ENCODE results near the gene IL17REL. TPM values are rescaled to one million over a fixed set of nuclear protein-coding genes. Genes with fewer than 3 reads are reported as not detected.
"Not testable (repeated sequence)": the region's sequence is repeated elsewhere in the genome, so short reads cannot be mapped to it uniquely, and the experiment has no call there.

The IL17REL gene
- total RNA-seq, 1 donor from 2014 or later, result not detected

DNA sequence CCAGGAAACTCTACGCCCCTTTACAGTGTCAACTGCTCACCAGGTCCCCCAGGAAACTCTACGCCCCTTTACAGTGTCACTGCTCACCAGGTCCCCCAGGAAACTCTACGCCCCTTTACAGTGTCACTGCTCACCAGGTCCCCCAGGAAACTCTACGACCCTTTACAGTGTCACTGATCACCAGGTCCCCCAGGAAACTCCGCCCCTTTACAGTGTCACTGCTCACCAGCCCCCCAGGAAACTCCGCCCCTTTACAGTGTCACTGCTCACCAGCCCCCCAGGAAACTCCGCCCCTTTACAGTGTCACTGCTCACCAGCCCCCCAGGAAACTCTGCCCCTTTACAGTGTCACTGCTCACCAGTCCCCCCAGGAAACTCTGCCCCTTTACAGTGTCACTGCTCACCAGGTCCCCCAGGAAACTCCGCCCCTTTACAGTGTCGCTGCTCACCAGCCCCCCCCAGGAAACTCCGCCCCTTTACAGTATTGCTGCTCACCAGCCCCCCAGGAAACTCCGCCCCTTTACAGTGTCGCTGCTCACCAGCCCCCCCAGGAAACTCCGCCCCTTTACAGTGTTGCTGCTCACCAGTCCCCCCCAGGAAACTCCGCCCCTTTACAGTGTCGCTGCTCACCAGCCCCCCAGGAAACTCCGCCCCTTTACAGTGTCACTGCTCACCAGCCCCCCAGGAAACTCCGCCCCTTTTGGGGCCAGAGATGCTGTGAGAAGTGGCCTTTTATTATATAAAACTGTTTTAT, 67.3 kb downstream of the IL17REL start:
- not testable (repeated sequence) for DNase-seq (ENCODE audit: low spot score)

Other genes with a start within 250 kb of the IL17REL start
- gene BRD1, start 184.9 kb downstream of the IL17REL start, total RNA-seq (ENCODE audit: insufficient read depth, low replicate concordance), result 30.6 TPM
- 10.8 TPM for gene ZBED4, start 158.9 kb downstream of the IL17REL start, total RNA-seq (ENCODE audit: insufficient read depth, low replicate concordance)
- 13.7 TPM for gene ALG12, start 94.3 kb downstream of the IL17REL start, total RNA-seq (ENCODE audit: insufficient read depth, low replicate concordance)
- 23.8 TPM for gene CRELD2, start 94.1 kb downstream of the IL17REL start, total RNA-seq (ENCODE audit: insufficient read depth, low replicate concordance)
- 11.6 TPM for gene PIM3, start 52.0 kb downstream of the IL17REL start, total RNA-seq (ENCODE audit: insufficient read depth, low replicate concordance)
- gene TTLL8, start 45.5 kb upstream of the IL17REL start, total RNA-seq (ENCODE audit: insufficient read depth, low replicate concordance), result not detected
- gene MLC1, start 72.7 kb upstream of the IL17REL start, total RNA-seq (ENCODE audit: insufficient read depth, low replicate concordance), result 0.24 TPM
- gene MOV10L1, start 77.2 kb upstream of the IL17REL start, total RNA-seq (ENCODE audit: insufficient read depth, low replicate concordance), result 4.8 TPM
- gene PANX2, start 158.0 kb upstream of the IL17REL start, total RNA-seq (ENCODE audit: insufficient read depth, low replicate concordance), result 0.96 TPM
- 20.5 TPM for gene TRABD, start 173.1 kb upstream of the IL17REL start, total RNA-seq (ENCODE audit: insufficient read depth, low replicate concordance)
- gene SELENOO, start 188.2 kb upstream of the IL17REL start, total RNA-seq (ENCODE audit: insufficient read depth, low replicate concordance), result 6.3 TPM
- 30.3 TPM for gene TUBGCP6, start 232.3 kb upstream of the IL17REL start, total RNA-seq (ENCODE audit: insufficient read depth, low replicate concordance)
- gene HDAC10, start 238.5 kb upstream of the IL17REL start, total RNA-seq (ENCODE audit: insufficient read depth, low replicate concordance), result 35.6 TPM
- 21.4 TPM for gene MAPK12, start 248.9 kb upstream of the IL17REL start, total RNA-seq (ENCODE audit: insufficient read depth, low replicate concordance)